Measurements from ENCODE around the gene MDP1. TPM values are rescaled to one million over a fixed set of nuclear protein-coding genes. Genes with fewer than 3 reads are reported as not detected.

Gene MDP1
- total RNA-seq, 1 donor from 2014 or later, result 22.6 TPM

DNA sequence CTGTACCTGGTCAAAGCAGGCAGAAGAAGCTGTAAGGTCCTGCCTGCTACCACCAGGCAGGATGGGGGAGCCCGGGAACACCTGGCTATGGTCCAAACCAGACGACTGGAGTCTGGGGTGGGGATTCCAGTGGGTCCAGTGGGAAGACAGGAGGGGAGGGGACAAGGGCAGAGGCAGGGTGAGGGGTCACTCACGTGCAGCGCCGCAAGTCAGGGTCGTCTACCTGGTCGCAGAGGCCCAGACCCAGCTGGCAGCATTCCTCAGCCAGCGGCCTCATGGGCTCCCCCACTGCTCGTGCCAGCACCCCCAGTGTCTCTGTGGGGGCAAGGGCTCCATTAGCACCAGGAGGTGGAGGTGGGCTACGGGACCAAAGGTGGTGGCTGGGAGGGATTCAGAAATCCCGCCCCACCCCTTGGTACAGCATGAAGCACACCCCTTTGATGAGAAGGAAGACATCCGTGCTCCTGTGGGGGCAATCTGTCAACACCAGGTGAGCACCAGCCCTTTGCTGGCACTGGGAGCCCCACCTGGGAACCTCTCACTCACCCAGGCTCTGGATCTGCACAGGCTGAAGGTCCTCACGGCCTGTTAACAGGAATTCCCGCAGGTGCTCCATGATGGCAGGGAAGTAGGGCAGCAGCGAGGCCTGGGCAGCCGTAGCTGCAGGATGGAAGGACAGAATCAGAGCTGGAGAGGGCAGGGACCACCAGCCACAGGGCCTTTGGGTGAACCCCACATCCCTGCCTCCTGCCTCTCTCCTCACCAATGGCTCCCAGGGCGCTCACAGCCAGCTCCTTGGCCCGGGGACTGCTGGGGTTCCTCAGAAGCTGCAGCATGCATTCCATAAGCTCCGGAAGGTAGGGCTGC, 31.5 kb downstream of the MDP1 start:
- Mint-ChIP-seq H3K27me3 (no peaks in the 10 kb centered on the region), H3K4me3 (no peak overlapping the region), H3K27ac (no peak overlapping the region), H3K4me1 (ENCODE audit: unreplicated experiment) (peaks cover 22% of the 10 kb centered on the region), H3K9me3 (no peaks in the 10 kb centered on the region), H3K36me3 (peaks cover 7% of the 10 kb centered on the region)
- DNase-seq (ENCODE audit: extremely low spot score, unreplicated experiment), result no peak
- TF ChIP-seq, protein P1, sequence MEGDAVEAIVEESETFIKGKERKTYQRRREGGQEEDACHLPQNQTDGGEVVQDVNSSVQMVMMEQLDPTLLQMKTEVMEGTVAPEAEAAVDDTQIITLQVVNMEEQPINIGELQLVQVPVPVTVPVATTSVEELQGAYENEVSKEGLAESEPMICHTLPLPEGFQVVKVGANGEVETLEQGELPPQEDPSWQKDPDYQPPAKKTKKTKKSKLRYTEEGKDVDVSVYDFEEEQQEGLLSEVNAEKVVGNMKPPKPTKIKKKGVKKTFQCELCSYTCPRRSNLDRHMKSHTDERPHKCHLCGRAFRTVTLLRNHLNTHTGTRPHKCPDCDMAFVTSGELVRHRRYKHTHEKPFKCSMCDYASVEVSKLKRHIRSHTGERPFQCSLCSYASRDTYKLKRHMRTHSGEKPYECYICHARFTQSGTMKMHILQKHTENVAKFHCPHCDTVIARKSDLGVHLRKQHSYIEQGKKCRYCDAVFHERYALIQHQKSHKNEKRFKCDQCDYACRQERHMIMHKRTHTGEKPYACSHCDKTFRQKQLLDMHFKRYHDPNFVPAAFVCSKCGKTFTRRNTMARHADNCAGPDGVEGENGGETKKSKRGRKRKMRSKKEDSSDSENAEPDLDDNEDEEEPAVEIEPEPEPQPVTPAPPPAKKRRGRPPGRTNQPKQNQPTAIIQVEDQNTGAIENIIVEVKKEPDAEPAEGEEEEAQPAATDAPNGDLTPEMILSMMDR (conservative IDR thresholded peaks at IDR 0.05), result no peak

DNA sequence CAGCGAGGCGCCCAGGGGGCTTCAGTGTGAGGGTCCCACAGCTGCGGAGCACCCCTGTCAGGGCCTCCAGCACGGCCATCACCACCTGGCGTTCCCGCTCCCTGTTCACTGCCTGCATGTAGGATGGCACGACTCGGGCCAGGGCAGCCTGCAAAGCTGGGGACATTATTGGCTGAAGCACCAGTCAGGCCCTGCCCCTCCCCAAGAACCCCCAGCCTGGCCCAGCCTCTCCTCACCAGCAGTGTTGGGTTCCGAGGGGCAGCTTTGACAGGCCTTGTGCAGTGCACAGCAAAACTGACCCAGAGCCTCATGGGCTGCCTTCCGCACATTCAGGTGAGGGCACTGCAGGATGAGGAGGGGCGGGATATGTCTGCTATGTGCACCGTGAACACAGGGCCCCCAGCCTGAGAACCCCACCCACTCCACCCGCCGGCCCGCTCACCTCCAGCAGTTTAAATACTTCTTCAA, 32.8 kb downstream of the MDP1 start:
- Mint-ChIP-seq H3K9me3 (no peaks in the 10 kb centered on the region), H3K4me3 (no peak overlapping the region), H3K27ac (peak overlapping the region; percentile 68), H3K4me1 (ENCODE audit: unreplicated experiment) (peaks cover 17% of the 10 kb centered on the region), H3K27me3 (no peaks in the 10 kb centered on the region), H3K36me3 (peaks cover 4% of the 10 kb centered on the region)
- TF ChIP-seq, protein P1 (conservative IDR thresholded peaks at IDR 0.05), result no peak
- no peak for DNase-seq (ENCODE audit: extremely low spot score, unreplicated experiment)

DNA sequence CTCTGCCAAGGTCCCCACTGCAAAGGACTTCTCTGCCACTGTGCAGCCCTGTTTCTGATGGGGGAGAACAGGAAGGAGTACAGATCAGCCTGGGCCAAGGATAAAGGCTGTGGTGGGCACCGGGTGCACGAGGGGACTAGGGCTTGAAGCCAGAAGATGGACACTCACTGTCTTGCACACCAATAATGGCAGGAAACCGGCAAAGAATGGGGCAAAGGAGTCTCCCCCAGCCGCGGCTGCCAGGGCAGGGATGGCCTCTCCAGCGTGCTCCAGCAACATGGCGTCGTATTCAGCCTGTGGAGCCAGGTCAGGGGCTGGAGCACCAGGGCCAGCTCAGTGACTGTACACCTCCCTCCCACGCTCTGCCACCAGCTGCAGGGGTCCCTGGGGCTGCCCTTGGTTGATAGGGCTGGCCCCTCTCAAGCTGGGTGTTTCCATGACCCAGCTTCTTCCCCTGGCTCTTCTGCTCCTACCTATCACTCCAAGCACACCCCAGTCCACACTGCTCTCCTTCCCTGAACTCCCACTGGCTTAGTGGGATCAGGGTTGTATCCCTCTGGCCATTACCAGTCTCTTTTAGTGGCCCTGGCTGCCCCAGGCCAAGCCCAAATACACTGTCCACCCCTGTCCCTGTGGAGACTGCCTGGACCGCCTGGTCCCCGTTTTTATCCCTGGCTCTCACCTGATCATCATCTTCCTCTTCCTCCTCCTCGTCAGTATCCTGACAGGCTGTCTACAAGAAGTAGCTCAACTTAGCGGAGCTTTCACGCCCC, 33.6 kb downstream of the MDP1 start:
- TF ChIP-seq, protein P1 (conservative IDR thresholded peaks at IDR 0.05), result no peak
- H3K27me3 Mint-ChIP-seq, result no peaks in the 10 kb centered on the region
- H3K4me1 Mint-ChIP-seq (ENCODE audit: unreplicated experiment), result peaks cover 13% of the 10 kb centered on the region
- H3K27ac Mint-ChIP-seq, result peak overlapping the region; percentile 68
- H3K36me3 Mint-ChIP-seq, result peaks cover 4% of the 10 kb centered on the region
- DNase-seq (ENCODE audit: extremely low spot score, unreplicated experiment), result no peak
- peak overlapping the region; percentile 34 for H3K4me3 Mint-ChIP-seq
- H3K9me3 Mint-ChIP-seq, result no peaks in the 10 kb centered on the region

DNA sequence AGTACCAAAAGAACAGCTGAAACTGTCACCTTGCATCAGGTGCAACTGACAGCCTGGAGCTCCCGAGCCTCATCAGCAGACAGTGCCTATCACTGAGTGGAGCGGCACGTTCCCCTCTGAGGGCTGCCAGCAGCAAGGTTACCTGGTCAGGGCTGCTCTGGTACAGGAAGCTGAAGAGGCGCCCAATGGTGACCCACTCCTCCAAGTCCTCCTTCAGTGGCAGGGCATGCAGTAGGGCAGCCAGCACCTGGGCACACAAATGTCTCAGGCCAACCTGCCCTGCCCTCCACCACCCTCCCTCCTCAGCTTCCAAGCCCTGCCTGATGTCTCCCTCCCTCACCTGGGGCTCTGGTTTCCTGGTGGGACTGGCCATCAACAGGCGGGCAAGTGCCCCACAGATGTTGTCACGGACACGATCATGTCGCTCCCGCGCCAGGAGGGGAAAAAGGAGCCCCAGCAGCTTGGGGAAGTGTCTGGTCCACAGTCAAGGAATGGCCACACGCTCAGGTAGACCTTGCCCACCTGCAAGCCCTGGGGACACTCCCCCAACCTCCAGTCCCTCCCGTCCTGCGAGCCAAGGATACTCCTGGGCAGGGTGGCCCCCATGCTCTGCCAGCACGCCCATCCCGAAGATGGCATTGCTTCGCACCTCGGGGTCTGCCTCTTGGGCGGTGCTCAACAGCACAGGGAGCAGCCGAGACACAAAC, 34.3 kb downstream of the MDP1 start:
- no peak for DNase-seq (ENCODE audit: extremely low spot score, unreplicated experiment)
- Mint-ChIP-seq H3K9me3 (no peaks in the 10 kb centered on the region), H3K36me3 (peaks cover 4% of the 10 kb centered on the region), H3K4me1 (ENCODE audit: unreplicated experiment) (peaks cover 9% of the 10 kb centered on the region), H3K4me3 (peak overlapping the region; percentile 34), H3K27me3 (no peaks in the 10 kb centered on the region), H3K27ac (no peak overlapping the region)
- TF ChIP-seq, protein P1 (conservative IDR thresholded peaks at IDR 0.05), result no peak

- TF ChIP-seq, protein P1 (conservative IDR thresholded peaks at IDR 0.05), result no peak
- Mint-ChIP-seq H3K4me3 (peak overlapping the region; percentile 35), H3K36me3 (peaks cover 4% of the 10 kb centered on the region), H3K9me3 (no peaks in the 10 kb centered on the region), H3K4me1 (ENCODE audit: unreplicated experiment) (peaks cover 9% of the 10 kb centered on the region), H3K27ac (peak overlapping the region; percentile 87), H3K27me3 (no peaks in the 10 kb centered on the region)
- DNase-seq (ENCODE audit: extremely low spot score, unreplicated experiment), result no peak
Measured at GRCh38 chr14:24179961-24180796, 35.7 kb downstream of the MDP1 start.

Data from type B pancreatic cell (in vitro differentiated cells).